Stimulated activated CD4-positive, alpha-beta T cell treated with anti-CD3 and anti-CD28 coated beads, Interleukin-15, amount 100 ng/mL, for 24 hours (primary cell): ENCODE measurements around the gene TP73.
A peak's percentile ranks its signal among the peaks of the same experiment; 100 is the strongest.

Experiments used
- DNase-seq: peaks from one replicate; pipeline ENCODE4 v3.0.0-alpha.2; 2020

TP73 gene

DNA sequence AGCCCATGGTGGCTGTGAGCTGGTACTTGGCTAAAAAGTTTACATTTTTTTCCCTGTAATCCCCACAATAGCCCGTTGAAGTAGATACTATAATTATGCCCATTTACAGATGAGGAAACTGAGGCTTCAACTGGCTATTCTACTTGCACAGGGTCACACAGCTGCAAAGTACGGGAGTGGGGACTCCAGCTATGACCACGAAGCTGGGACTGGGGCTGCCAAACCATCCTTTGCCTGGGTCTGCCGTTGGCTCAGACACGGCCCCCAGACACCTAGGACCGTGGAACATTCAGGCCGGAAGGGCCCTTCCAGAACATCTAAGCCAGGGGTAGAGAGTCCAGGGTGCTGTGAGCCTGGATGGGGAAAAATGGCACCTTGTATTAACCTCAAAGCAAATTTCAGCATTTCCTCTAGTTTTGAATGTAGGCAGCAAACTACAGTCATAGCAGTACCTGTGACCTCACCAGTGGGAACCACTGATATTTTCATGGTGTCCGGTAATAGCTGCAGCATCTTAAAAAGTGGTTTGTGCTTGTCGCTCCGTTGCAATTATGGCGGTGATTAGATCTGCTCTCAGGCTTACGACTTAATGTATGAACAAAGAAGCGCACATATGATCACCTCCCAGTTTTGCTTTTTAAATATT lies 4.3 kb downstream of the TP73 start:
- DNase-seq = peak; percentile 27

- no peak for DNase-seq
Measured at GRCh38 chr1:3657096-3657475, 4.8 kb downstream of the TP73 start.

- DNase-seq = no peak
Measured at GRCh38 chr1:3657578-3658230, 5.4 kb downstream of the TP73 start.

DNA sequence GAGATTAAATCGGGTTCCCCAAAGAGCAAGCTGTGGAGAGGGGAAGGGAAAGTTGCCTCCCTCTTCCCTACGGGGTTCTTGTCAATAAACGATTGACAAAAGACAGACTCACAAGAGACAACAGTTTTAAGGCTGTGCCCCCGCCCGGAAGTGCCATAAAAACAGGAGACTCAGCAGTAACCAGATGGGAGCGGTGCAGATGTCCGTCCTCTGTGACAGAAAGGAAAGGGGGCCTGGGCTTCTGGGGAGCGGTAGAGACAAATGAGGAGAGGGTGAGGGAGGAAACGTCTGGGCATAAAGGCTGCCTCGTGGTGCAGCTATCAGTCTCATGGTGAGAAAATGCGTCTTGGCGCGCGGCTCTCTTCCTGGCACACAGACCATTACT lies 5.9 kb downstream of the TP73 start:
- no peak for DNase-seq

GRCh38 chr1:3659093-3659492 lies 6.8 kb downstream of the TP73 start:
- no peak for DNase-seq

DNA sequence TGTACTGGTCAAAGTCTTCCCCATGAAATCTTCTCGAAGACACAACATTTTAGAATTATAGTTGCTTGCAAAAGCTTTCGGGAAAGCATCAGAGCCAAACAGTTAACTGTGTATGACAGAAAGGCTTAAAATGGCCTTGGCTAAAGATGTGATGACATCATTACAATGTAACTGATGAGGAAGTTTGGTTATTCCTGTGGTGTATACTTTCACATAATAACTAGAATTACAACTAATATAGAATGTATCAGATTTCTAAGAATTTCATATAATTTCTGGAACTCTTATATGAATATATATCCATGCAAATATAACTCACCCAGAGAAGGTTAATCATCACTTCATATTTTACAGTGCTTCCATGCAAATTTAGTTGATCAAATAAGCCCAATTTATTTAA lies 8.4 kb downstream of the TP73 start:
- DNase-seq = no peak

GRCh38 chr1:3661631-3662030 lies 9.3 kb downstream of the TP73 start:
- no peak for DNase-seq

- no peak for DNase-seq
Measured at GRCh38 chr1:3662080-3662671, 9.9 kb downstream of the TP73 start.

DNA sequence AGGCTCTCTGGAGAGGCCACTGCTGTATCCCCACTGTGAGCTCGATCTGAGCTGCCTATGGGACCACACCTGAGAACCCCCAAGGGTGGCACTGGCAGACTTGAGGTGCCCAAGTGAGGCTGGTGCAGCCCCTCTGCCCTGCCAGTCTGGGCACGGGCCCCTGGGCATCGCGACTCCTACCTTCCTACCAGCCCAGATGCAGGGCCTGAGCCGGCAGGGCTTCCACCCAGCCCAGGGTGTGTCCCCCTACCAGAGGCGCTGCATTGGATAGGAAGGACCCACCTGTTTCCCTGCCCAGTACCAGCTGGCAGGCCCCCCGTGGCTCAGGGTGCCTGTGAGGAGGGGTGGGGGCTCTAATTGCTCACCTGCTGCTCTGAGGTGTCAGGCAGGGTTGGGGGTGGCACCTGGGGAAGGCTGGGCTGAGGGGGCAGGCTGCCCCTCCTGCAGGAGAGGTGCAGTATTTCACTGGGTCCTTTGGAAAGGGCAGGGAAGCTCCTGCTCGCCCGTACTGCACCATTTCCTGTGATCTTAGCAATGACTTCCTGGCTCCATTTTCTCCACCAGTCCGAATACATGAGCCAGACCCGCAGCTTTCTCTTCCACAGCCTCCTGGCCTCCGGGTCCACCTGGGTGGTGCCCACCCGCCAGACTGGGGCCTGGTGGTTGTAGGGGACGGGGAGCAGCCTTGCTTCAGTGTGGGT lies 11.8 kb downstream of the TP73 start:
- DNase-seq = no peak

DNA sequence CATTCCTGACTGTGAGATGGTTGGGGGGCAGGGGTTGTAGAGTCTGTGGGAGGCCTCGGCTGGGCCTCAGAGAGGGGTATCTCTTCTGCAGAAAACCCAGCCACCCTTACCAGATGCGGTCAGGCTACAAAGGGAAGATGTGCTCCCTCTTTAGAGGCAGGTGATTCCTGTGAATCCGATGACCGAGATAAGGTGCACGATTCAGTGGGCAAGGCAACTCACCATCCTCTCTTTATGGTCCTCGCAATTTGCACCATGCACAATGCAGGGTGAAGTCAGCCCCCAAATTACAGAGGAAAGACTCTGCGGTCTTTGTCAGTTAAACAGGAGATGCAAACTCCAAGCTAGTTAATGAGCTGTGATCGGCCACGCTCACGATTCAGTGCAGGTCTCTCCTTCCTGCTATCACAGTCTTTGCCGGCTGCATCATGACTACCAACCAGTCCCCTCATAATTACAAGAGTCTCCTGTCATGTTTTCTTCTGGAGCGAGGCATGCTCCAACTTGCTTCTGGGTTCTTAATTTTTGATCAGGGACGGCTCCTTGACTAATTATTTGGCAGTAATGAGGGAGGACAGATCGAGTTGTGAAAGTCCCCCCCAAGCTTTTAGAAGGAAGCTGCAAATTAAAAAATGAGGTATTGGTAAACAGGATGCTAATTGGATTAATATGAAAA lies 12.5 kb downstream of the TP73 start:
- no peak for DNase-seq

DNA sequence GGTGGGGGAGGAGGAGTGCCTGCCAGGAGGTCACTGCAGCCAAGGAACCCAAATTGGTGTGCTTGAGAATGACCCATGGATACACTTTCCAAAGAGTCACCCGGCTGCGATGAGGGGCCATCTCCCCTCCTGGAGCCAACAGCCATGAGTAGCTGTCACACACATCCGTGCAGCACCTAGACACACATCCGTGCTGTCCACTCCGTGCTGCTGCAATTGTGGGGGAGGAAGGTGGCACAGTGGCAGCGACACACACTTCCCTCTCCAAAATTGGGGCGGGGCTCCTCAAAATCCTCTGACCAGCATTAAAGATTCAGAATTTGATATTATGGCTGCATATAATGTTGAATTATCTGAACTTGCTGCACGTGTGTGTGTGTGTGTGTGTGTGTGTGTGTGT lies 15.8 kb downstream of the TP73 start:
- no peak for DNase-seq

DNA sequence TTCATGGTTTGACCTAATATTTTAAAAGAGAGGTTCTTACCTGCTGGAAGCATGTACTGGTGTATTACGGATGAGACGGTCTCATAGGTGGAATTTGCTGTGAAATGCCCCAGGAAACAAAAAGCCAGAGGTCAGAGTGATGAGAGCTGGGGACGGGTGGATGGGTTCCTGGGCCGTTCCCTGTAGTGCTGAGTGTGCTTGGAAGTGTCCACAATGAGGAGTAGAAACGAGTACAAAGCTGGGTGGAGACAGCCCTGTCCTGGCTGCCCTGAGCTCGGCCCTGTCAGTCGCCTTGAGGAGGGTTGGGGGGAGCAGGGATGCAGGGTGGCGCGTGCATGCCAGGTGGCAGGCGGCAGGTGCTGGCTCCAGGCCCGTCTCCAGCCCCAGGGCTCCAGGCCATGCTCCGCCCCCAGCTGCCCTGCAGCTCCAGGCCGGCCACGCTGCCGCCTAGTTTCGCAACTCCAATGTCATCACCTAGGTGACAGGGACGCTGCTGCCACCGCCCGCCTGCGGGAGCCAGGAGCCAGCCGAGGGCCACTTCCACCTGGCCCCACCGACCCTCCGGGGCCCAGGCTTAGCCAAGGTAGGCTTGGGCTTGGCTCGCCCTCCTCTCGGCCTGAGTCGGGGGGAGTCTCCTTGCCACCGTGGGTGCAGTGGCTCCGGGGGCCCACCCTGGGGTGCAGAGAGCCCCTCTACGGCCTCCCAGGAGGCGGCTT lies 16.4 kb downstream of the TP73 start:
- DNase-seq = no peak

DNA sequence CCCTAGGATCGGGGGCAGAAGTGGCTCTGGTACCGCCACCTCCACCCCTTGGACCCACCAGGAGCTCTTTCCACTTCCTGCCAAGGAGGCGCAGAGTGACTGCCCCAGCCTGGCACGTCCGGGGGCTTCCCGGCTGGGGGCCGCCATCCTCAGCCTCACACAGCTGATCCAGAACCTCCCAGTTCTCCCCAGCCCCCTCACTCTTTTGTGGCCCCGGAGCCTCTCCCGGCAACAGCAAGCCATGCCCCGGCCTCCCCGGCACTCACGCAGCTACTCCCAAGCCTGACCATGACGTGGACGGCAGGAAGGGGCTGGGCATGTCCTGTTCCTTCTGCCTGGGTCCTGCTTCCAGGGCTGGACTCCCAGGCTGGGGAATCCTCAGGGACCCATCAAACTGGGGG lies 17.1 kb downstream of the TP73 start:
- DNase-seq = no peak

- DNase-seq = no peak
Measured at GRCh38 chr1:3669971-3670431, 17.7 kb downstream of the TP73 start.

GRCh38 chr1:3670823-3671265 lies 18.5 kb downstream of the TP73 start:
- no peak for DNase-seq

DNA sequence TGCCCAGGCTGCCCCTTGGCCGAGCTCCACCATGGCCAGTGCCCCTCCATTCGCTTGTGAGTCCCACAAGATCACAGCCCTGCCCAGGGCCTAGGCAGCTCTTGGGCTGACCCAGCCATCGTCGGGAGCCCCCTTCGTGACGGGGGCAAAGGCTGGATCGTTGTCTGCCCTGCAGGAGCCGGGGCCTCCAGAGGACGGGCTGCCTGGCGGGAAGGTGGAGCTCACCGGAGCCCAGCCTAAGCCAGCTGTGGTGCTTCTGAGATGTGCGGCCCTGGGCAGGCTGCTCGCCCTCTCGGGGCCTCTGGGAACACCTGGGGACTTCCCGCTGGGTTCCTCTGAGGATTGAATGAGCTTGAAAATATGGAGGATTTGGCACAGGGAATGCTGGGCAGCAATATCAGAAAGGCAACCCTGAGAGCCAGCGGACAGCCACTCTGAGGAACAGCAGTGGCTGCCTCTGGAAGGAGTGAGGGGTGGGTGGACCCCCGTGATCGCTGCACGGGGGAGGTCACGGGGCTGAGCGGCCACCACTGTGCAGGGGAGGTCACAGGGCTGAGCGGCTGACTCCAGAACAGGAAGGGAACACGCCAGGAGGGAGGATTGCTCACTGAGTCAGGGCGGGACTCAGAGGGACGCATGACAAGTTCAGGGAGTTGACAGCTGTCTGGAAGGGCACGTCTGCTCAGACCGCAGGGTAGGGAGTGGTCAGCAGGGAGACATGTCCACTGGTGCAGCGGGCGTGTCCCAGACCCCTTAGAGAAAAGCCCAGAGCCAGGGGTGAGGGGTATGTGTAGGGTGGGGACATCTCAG lies 19.3 kb downstream of the TP73 start:
- DNase-seq = no peak

GRCh38 chr1:3672231-3672970 lies 20.1 kb downstream of the TP73 start:
- DNase-seq = no peak

DNA sequence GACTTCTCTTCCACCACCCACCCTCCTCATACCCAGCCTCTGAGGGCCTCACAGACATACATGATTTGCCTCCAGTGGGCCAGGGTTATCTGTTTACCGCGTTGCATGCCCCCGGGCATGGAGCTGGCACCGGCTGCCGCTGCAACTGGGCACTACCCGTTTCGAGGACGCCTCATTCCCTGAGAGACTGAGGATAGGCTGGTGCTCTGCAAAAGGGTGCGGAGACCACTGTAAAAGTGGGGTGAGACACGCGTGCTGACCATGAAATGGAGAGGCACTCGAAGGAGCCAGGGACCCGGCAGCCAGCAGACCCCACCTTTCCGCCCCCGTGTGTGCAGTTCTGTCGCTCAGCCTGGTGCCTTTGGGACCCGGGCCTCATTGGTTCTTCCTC lies 20.6 kb downstream of the TP73 start:
- DNase-seq = no peak

GRCh38 chr1:3673381-3674099 lies 21.2 kb downstream of the TP73 start:
- DNase-seq = no peak
